Activated CD8-positive, alpha-beta memory T cell treated with anti-CD3 and anti-CD28 coated beads for 48 hours (primary cell): ENCODE results near the gene GRSF1.
"Not testable (repeated sequence)": the region's sequence is repeated elsewhere in the genome, so short reads cannot be mapped to it uniquely, and the experiment has no call there.

Experiments used
- DNase-seq, 3 experiments: peaks; one replicate each; pipeline ENCODE4 v3.0.0-alpha.2; 2020; ENCODE audit warnings: low read depth in 2 of 3, low spot score in 2 of 3

Gene GRSF1

DNA sequence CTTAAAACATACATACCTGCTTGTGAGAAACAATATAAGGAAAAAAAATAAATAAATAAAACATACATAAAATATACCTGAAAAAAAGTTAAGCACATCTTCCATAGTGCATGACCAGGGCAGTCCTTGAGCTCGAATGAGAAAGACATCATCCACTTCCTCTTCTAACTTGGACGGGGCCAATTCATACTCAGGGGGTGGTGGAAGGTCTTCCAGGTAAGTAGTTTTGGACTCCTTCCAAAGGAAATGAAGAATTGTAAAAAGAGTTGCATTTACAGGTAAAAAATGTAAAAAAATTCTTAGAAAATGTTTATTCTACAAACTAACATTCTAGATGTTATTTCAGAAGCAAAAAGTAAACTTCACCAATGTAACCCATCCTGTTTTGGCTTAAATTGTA lies 3.6 kb downstream of the GRSF1 start:
- DNase-seq: no peak

DNA sequence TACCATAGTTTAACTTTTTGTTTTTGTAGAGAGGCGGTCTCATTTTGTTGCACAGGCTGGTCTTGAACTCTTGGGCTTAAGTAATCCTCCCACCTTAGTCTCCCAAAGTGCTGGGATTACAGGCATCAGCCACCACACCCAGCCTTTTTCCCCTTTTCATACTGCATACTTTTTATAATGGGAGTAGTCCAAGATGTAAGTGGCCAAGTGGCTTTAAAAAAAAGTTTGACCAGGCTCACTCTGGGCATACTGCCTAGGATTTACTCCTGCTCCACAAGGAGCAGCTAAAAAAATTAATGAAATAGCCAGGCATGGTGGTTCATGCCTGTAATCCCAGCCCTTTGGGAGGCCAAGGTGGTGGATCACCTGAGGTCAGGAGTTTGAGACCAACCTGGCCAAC lies 6.0 kb downstream of the GRSF1 start:
- no peak for DNase-seq

DNA sequence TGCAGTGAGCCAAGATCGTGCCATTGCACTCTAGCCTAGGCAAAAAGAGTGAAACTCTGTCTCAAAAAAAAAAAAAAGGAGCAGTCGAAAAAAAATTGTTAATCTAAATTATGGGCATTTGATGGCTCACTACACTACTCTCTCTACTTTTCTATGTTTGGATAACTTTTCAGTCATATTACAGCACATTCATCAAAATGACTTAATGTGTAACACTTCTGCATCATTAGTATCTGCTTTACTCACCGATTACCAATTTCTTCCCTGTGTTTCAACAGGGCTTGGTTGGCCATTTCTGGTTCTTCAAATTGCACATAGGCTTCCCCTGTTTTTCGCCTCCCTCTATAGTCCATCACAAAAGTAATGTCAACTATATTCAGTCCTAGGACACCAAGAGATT lies 8.4 kb downstream of the GRSF1 start:
- no peak for DNase-seq

DNA sequence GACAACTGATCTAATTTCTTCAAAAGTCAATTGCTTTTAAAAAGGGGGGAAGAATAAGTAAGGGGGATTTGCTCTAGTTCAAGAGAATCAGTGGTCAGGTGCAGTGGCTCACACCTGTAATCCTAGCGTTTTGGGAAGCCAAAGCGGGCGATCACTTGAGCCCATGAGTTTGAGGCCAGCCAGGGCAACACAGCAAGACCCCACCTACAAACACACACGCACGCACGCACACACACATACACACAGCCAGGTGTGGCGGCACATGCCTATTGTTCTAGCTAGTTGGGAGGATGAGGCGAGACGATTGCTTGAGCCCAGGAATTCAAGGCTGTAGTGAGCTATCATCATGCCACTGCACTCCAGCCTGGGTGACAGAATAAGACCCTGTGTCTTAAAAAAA lies 9.6 kb downstream of the GRSF1 start:
- no peak for DNase-seq

DNA sequence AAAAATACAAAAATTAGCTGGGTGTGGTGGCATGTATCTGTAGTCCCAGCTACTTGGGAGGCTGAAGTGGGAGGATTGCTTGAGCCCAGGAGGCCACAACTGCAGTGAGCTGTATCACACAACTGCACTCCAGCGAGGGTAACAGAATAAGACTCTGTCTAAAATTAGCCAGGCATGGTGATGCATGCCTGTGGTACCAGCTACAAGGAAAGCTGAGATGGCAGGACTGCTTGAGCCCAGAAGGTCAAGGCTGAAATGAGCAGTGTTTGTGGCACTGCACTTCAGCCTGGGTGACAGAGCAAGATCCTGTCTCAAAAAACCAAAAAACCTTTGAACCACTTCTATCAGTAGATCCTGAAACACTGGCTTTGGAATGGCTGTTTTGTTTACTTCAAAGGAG lies 10.2 kb downstream of the GRSF1 start:
- no peak for DNase-seq

DNA sequence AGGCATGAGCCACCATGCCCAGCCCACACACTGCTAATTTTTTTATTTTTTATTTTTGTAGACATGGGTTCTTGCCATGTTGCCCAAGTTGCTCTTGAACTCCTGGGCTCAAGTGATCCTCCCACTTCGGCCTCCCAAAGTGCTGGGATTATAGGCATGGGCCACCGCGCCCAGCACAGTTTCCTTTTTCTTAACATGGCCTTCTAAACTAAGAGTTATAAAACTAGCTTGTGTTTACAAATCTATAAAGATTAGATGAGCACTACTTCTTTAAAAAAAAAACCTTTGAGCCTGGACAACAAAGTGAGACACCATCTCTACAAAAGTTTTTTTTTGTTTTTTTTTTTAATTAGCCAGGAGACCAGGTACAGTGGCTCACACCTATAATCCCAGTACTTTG lies 10.7 kb downstream of the GRSF1 start:
- no peak for DNase-seq

DNA sequence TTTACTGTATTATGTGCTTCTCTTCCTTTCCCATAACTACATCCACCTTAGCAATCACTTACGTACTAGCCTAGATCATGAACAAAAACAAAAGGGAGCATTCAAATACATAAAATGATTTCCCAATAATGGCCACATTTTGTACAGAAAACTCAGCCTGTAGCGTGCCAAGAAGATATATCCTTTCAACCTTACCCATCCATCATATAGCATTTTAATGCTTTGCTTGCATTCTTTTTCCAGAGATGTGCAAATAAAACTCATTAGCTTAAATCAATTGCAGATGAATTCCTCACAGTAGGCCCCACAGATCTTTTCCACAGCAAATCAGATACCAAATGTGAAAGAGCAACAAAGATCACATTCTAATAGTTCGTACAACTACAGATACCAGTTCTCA lies 20.8 kb downstream of the GRSF1 start:
- no peak for DNase-seq

DNA sequence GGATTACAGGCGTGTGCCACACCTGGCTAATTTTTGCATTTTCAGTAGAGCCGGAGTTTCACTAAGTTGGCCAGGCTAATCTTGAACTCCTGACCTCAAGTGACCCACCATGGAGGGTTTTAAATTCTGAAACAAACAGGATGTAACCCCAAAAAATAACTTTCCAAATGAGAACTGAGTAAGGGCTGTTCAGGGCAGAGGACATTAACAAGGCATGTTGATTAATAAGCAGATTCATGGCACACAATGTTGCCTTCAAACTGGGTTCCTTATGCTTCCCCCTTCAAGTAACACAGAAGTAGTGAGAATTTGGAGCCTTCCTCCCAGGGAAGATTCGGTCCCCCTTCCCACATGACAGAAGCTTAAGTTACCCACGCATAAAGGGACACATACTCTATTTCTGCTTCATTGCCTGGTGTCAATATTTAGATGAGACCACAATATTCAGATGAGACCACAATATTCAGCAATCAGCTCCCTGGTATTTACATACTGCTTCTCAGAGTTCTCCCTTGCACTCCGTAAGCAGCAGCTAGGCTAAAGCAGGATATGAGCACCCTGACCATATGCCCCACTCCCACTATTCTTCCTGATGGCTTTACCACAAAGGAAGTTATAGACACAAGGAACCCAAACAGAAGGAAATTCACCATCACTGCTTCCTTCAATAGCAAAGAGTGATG lies 21.4 kb downstream of the GRSF1 start:
- DNase-seq: no peak

DNA sequence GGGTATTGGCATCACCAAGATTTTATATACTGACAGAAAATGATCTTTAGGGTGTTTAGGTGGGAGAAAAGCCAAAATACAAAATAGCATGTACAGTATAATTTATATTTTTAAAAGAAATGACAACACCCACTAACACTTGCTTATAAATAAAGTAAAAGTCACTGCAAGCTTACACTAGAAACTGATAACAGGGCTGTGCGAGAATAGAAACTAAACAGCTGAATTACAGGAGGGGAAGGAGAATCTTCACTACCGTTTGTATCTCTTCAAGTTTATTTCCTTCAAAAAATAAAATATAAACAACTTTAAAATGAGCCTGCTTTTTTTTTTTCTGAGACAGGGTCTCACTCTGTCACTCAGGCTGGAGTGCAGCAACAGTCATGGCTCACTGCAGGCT lies 22.8 kb downstream of the GRSF1 start:
- no peak for DNase-seq

DNA sequence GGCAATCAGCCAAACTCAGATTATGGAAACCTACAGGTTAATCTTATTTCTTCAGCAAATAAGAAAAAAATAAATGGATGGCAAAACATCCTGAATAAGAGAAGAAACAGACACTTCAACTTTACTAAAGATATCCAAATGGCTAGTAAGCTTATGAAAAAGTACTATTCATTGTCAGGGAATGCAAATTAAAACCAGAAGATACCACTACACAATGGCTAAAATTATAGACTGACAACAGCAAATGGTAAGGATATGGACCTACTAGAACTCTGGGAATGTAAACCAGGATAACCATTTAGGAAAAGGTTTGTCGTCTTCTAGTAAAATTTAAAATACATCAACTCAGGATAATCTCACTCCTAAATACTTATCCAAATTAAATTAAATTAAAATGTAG lies 24.3 kb downstream of the GRSF1 start:
- DNase-seq: no peak

DNA sequence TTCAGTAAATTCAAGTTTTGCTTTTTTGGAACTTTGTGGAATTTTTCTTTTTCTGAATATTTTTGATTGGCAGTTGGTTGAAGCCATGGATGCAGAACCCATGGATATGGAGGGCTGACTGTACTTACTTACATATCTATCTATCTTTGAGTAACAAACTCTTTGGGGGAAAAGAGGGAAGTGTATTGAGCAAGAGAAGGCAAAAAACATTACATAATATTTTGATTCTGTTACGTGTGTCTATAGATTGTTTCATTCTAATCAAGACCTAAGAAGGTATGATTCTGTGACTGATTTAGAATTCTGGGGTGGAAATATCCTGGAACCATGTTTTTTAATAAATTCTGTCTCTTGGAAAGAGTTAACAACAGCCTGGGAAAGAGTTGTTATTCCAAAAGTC lies 31.5 kb downstream of the GRSF1 start:
- no peak for DNase-seq

DNA sequence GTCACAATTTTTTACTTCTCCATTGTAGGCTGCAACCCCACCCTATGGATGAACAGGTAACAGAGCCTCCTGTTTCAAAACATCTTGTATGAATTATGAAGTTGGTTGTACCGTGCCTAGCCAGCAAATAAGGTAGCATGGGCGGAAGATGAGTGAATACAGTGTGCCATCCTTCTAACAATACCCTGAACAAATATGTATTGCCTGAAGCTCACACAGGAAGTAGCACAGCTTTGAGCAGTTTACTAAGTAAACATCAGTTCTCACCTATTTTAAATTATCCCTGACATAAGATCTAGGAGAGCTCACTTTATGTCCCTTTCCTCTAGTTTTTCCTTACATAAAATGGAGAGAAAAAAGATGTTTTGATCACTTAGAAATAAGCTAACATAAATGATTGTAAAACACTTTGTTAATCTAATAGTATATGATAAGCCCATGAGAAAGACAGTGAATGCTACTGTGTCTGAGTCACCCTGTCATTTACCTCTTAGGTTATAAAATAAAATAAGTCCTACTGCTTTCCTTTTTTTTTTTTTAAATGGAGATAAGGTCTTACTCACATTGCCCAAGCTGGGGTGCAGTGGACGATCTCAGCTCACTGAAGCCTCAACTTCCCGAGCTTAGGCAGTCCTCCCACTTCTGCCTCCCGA lies 36.6 kb downstream of the GRSF1 start:
- no peak for DNase-seq

DNA sequence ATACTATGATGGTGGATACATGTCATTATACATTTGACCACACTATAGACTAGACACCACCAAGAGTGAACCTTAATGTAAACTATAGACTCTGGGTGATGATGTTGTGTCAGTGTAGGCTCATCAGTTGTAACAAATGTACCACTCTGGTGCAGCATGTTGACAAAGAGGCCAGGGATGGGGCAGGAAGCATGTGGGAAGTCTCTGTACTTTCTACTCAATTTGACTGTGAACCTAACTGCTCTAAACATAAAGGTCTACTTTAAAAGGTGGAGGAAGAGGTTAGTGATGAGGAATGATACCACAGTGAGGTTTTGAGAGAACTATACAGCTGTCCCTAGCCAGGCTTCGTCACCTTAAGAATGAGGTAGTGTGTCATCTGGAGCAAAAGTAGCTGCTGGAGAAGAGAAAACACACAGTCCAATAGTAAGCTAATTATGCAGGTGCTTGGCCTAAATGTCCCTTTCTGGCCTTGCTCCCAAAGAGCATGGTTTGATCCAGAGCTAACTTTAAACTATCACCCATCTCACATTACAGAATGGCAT lies 38.4 kb downstream of the GRSF1 start:
- no peak for DNase-seq

DNA sequence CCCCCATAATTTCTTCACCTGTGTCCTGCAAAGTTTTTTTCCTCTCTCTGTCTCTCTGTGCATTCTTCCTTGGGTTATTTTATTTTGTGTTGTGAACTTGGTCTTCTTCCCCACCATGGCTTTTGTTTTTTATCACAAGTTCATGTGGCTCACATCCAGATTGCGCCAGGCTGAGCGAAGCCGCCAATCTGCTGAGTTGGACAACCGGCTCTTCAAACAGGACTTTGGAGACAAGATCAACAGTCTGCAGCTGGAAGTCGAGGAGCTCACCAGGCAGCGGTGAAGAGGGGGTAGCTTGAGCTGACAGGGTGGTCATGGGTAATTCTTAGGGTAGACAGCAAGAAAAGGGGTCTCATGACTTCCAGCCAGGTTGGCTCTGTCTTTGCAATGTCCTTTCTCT lies 46.1 kb downstream of the GRSF1 start:
- no peak for DNase-seq

DNA sequence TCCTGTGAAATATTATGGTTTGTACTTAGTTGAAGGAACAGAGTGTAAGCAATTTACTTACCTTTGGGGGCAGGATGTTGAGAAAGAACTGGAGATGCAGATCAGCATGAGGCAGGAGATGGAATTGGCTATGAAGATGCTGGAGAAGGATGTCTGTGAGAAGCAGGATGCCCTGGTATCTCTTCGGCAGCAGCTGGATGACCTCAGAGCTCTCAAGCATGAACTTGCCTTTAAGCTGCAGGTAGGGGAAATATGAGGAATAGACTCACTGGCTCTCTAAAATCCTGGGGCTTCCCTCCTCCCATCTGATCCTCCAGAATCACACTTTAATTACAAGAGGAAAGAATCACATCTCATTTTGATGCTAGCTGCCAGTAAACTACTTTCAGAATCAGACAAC lies 51.0 kb downstream of the GRSF1 start:
- DNase-seq: no peak

DNA sequence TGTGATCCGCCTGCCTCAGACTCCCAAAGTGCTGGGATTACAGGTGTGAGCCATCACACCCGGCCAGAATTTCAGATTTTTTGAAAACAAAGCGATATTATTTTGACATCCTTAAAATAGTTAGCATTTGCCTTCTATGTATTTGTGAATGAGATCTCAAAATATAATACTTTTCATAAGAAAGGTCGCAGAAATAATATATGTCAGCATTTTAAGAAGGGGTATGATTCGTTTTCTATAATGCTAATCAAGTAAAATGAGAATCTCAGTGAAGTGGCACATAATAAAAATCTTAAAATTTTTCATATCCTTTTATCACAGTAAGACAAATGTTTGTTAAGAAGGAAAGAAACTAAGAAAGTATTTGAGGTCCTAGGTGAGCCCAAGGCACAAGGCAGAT lies 52.2 kb downstream of the GRSF1 start:
- DNase-seq: no peak

DNA sequence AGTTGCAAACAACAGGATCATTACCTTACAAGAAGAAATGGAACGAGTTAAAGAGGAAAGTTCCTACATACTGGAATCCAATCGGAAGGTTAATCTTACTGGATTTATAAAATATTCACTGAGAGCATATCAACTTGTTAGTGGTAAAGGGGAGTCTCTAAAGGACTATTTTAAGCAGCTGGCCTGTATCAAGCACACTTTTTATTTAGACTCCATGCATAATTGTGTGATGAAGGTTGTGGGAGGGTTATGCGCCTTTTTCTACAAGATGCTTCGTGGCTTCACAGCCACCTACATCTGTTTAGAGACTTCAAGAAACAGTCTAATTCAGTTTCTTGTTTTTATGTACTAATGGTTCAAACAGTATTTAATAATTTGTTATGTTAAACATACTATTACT lies 56.6 kb downstream of the GRSF1 start:
- no peak for DNase-seq

DNA sequence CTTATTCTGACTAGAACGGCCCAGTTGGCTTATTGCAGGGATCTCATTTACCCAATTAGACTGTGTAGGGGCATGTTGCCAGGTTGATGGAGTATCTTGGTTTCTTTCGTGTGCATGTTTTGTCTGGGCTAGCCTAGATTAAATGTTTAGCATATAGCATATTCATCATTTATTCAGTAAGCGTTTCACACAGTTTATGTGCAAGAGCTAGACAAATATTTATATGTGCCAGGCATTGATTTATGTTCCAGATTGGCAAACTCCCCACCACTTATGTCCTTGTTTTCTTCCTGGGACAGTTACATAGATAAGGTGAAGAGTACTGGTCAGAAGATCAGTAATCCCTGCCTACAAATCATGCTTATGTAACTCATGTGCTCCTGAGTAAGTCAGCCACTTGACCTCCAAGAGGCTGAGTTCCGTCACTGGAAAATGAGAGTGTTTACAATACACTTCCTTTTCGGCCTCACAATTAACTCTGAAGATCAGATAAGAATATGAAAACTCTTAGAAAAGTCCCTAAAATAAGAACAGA lies 60.7 kb downstream of the GRSF1 start:
- no peak for DNase-seq

DNA sequence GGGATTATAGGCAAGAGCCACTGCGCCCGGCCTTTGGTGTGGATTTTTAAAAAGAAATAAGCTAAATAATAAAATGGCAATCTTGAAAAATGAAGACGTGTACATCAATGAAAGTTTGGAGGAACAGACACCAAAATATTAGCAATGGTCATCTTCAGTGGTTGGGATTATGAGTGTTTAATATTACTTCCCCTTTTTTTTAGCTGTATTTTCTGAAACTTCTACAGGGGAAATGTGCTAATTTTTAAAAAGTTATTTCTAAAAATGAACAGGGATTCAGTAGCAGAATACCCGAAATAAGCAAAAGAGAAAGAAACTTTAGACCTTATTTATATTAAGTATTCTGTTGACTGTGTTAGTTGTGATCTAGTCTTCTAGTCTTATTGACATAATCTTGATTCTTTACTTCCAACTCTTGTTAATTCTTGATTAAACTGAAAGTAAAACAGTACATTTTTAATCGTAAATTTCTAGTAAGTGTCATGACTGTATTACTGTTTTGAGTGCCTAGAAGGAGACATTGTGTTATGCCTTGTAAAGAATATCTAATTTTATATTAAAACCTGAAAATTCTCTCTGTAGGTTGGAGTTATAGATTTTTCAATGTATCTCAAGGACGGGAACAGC lies 66.6 kb downstream of the GRSF1 start:
- DNase-seq: no peak

DNA sequence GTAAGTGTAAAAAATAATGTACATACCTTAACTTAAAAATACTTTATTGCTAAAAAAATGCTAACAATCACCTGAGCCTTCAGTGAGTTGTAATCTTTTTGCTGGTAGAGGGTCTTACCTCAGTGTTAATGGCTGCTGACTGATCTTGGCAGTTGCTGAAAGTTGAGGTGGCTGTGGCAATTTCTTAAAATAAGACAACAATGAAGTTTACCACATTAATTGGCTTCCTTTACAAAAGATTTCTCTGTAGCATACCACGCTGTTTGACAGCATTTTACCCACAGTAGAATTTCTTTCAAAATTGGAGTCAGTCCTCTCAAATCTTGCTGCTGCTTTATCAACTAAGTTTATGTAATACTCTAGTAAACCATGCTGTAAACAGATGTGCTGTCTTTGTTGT lies 70.3 kb downstream of the GRSF1 start:
- not testable (repeated sequence) for DNase-seq

DNA sequence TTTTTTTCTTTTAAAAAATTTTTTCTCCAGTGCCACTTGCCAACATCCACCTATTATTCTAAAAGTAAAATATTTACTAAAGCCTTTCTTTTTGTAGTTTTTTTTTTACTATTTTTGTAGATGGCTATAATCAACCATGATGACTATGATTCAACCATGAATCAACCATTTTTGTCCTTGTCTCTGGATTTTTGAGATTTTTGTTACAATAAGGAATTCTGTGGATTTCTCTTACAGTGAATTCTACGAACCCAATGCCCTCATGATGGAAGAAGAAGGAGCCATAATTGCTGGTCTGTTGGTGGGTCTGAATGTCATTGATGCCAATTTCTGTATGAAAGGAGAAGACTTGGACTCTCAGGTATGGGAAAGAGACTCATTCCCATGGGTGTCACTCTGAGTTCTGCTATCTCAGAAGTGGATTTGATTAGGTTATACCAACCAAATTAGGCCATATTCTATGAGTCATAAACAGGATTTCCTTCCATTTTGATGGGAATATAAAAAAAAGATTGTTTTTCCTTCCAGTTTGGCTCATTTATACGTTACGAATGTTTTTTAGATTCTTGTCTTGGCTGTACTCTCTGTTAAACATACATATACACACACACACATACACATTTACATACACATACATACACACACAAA lies 71.3 kb downstream of the GRSF1 start:
- no peak for DNase-seq
